SW480 (cell line): Measurements from ENCODE around the gene NHLRC4.

Source experiments
- DNase-seq: peaks from one replicate; pipeline ENCODE4 v3.0.0-alpha.2; 2016; ENCODE audit warnings: low spot score

NHLRC4 gene

DNA sequence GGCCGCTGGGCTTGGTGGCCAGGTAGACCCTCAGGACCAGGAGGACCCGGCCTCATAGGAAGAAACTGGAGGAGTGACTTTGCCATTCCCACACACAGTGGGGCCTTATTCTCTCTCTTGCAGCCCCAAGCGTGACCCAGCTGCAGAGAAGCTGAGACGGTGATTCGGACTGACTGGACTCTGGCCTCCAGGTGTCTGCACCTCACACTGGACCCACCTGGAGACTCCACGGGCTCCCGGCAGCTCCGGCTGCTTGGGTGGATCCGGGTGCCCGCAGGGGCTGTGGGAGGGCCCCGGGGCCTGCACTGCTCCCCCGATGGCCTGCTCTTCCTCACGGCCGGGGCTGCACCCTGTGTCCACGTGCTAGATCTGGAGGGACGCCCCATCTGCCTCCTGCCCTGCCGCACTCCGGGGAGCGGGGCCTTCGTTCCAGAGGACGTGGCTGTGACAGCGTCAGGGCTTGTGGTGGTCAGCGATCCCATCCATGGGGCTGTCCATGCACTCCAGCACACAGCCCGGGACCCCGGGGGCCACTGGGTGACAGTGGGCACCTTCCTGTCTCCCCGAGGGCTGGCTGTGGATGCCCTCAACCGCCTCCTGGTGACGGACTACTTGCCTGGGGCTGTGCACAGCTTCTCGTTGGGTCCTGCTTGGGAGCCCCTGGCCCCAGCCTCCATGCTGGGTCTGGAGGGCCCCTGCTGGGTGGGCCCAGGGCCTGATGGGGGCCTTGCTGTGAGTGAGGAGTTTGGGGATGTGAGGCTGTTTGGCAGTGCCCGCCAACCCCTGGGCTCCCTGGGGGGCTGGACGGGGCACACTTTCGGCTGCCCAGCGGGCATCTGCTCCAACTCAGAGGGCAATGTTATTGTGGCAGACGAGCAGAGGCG is 810 bp downstream of the NHLRC4 start:
- no peak for DNase-seq

DNA sequence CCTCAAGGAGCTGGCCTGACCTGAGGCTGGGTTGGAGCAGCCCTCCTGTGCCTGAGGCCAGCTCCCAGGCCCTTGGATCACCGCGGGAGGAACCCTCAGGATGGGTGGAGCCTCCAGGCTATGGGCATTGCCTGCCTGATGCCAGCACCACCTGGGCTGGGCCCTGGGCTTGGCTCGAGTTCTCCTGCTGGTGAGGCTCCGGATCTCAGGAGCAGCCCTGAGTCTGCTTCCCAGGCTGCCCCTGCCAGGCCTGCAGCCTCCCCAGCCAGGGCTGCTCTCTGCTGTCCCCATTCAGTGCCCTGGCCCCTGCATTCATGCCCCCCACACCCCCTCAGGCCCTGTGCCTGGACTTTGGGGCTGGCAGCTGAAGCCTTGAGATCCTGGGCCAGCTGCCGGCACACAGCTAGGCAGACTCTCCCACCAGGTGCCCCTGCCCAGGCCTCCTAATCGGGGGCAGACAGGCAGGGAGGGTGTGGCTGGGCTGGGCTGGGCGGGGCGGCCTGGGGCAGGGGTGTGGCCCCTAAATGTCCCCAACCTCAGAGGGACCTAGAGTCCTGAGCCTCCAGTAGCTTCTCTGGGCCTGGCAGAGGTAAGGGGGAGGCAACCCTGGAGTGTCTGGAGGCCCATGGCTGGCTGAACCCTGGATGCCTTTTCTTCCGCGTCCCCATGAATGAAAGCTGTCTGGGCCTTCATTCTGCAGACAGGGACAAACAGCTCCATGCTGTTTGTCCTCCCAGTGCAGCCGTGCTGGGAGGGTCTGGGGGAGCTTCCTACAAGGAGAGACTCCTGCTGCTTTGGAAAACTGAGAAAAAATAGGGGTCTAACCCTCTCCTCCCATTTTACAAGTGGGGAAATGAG is 1.8 kb downstream of the NHLRC4 start:
- DNase-seq = no peak

DNA sequence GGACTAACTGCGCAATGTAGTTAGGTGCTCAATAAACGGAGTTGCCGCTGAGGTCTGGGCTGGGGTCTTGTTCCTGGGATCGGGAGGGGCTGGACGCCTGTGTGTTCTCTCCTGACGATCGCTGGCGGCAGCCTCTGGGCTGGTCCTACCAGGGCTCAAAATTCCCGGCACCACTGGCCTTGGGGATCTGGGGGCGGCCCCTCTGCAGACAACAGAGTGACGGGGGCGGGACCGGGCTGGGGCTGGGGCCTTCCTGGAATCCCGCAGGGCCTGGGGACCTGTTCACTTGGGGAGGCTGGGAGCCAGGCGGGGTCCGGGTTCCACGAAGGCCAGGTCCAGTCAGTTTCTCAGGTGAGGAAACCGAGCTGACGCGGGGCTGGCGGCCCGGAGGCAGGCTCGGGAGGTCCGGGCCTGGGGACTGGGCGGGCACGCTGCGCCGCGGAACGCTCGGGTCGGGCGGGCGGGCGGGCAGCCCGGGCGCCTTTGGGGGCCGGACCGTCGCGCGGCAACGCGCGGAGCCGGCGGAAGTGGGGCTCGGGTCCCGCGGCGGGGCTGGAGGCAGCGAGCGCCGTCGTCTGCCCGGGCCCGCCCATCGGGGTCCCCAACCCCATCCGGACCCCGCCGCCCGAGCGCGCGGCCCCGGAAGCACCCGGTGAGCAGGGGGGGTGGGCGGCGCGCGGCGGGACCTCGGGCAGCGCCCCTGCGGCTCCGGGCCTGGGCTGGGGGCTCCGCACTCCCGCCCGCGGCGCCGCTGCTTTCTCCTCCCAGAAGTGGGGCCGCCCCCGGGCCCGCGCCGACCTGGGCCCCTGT is 2.8 kb downstream of the NHLRC4 start, which contains the start of gene PIGQ:
Gene PIGQ, plus strand, starts transcription at position 524 of the 810 bp plus-strand sequence. CDS start 4,107 bp downstream, outside the sequence.
- DNase-seq = no peak

DNA sequence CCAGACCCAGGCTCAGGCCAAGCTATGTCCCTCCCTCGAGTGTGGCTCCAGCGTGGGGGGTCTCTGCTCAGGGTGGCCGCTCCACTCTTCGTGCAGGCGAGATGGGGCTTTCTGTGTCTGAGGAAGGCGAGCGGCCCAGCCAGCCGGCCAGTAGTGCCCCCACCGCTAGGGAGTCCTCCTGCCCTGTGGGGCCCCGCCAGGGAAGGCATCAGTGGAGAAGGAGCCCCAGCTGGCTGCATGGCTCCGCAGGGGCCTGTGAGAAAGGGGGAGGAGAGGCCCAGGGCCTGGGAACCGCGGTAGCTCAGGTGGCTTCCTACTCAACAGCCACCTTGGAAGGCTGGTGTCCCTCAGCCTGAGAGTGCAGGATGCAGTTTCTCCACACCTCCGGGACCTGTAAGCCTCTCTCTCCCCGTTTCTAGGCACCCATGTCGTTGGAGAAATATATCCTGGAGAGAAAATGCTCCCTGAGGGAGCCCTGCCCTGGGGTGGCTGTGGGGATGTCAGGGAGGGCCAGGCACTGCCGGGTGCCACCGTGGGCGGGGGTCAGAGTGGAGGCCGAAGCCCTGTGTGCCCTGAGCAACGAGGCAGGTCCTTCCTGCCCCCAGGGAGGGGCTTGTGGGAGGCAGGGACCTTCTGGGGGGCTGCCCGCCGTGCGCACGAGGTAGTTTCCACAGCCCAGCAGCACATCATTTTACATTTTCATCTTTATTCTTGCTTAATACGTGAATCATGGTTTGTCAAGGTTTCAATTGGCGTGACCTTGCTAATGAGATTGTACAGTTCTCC is 6.3 kb downstream of the NHLRC4 start:
- DNase-seq = no peak

DNA sequence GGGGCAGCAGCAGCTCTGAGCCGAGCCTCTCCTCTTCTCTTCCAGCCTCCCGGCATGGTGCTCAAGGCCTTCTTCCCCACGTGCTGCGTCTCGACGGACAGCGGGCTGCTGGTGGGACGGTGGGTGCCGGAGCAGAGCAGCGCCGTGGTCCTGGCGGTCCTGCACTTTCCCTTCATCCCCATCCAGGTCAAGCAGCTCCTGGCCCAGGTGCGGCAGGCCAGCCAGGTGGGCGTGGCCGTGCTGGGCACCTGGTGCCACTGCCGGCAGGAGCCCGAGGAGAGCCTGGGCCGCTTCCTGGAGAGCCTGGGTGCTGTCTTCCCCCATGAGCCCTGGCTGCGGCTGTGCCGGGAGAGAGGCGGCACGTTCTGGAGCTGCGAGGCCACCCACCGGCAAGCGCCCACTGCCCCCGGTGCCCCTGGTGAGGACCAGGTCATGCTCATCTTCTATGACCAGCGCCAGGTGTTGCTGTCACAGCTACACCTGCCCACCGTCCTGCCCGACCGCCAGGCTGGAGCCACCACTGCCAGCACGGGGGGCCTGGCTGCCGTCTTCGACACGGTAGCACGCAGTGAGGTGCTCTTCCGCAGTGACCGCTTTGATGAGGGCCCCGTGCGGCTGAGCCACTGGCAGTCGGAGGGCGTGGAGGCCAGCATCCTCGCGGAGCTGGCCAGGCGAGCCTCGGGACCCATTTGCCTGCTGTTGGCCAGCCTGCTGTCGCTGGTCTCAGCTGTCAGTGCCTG is 7.4 kb downstream of the NHLRC4 start:
- no peak for DNase-seq

DNA sequence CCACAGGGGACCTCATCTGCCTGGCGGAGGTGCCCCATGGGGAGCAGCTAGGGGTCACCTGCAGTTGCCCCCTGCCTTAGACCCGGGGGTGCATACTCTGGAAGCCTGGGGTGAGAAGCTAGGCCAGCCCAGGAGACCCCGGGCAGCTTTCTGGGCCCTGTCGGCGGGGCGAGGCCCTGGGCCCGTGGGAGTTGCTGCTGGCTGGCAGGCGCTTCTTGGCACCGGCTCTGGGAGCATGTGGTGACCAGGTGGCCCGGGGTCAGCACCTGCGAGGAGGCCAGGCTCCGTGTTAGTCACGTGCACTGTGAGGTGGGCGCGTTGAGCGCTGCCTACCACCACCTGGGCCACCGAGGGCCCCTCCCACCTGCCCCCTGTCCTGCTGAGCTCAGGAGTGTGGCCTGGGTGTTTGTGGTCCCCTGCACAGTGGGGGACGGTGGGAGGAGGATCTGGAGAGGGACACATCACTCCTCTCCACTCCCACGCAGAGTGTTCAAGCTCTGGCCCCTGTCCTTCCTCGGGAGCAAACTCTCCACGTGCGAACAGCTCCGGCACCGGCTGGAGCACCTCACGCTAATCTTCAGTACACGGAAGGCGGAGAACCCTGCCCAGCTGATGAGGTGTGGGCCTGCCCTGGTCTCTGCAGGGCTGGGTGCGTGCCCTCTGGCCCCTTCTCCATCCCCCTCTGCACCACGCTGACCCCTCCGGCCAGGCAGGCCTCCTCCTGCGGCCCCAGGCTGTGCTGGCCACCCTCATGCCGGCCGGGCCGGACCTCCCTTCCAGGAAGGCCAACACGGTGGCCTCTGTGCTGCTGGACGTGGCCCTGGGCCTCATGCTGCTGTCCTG is 8.8 kb downstream of the NHLRC4 start:
- DNase-seq = no peak

DNA sequence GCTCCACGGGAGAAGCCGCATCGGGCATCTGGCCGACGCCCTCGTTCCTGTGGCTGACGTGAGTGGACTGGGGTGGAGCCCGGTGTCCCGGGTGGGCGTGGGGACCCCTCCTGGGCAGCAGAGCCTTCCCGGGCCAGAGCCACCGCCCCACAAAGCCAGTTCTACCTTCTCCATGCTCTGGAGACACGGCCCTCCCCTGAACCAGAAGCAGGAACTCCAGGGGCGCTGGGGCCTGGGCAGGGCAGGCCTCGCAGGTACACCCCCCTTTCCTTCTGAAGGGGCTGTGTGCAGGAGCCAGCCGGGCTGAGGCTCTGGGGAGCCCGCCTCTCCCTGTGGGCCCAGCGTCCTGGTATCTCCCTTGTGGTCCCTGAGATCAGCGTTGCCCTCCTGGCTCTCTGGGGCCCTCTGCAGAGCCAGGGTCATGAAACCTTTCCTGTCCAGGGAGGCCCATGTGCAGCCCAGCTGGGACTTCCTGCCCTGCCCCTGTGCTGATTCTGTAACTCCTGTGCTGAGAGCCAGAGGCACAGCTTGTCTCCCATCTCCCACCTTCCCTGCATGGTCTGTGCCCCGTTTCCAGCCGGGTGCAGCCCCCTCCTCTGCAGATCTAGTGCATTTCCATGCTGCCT is 9.5 kb downstream of the NHLRC4 start:
- no peak for DNase-seq

DNA sequence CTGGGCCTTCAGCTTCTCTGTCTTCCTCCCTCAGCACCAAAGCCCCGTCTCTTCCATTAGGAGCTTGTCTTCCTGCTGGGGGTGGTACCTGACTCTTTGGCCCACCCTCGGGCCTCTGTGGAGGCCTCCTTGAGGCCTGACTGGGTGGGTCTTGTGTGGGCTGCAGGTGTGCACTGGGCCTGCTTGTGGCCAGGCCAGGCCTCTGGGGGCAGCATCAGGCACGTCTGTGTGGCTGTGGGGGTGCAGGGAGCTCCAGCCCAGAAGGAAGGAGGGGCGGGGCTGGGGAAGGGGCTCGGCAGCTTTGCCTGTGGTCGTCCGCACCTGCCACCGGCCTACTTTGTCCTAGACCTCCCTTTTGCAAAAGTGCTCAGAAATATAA is 10.0 kb downstream of the NHLRC4 start:
- DNase-seq = no peak

DNA sequence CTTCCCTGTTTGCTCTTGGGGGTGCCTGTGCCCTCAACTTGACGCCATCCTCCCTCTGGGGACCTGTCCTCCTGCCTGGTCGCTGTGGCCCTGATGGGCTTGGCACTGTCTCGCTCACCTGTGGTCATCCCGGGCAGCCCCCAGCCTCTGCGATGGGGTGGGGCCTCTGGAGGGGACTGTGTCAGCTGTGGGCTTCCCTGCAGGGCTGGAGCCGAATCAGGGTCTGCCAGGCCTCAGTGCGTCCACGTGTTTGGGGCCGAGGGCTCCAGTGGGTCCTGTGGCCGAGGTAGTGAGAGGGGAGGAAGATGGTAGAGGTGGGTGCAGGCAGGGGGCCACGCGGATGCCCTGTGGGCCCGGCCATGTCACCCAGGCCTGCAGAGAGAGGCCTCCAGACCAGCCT is 11.0 kb downstream of the NHLRC4 start:
- no peak for DNase-seq

DNA sequence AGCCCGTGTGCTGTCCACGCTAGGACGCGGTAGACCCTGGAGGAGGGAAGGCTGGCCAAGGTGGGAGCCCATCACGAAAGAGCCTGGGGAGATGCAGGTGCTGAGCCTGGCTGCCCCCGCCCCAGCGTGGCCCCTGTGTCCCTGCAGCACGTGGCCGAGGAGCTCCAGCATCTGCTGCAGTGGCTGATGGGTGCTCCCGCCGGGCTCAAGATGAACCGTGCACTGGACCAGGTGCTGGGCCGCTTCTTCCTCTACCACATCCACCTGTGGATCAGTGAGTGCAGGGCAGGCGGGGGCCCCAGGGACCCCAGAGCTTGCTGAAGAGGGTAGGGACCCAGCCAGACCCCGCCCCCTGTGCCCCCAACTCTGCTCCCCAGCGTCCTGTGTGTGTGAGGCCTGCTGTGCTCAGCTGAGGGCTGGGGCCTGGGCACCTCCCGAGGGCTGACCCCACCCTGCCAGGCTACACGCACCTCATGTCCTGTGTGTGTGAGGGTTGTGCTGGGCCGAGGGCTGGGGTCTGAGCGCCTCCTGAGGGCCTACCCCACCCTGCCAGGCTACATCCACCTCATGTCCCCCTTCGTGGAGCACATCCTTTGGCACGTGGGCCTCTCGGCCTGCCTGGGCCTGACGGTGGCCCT is 11.5 kb downstream of the NHLRC4 start:
- no peak for DNase-seq

DNA sequence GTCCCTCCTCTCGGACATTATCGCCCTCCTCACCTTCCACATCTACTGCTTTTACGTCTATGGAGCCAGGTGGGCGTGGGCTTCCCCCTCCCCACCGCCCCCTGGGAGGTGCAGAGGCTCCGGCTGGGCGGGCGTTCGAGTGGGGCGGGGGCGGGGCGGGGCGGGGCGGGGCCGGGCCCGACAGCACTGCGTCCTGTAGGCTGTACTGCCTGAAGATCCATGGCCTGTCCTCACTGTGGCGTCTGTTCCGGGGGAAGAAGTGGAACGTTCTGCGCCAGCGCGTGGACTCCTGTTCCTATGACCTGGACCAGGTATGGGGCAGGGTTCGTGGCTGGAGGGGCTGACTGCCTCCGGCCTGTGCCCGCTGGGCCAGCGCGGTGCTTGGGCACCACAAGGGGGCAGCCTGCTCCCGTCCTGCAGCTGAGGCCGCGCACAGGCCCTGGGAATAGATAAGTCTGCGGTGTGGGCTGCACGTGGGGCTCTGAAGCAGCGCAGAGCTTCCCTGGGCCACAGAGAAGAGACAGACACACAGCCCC is 12.1 kb downstream of the NHLRC4 start:
- no peak for DNase-seq

DNA sequence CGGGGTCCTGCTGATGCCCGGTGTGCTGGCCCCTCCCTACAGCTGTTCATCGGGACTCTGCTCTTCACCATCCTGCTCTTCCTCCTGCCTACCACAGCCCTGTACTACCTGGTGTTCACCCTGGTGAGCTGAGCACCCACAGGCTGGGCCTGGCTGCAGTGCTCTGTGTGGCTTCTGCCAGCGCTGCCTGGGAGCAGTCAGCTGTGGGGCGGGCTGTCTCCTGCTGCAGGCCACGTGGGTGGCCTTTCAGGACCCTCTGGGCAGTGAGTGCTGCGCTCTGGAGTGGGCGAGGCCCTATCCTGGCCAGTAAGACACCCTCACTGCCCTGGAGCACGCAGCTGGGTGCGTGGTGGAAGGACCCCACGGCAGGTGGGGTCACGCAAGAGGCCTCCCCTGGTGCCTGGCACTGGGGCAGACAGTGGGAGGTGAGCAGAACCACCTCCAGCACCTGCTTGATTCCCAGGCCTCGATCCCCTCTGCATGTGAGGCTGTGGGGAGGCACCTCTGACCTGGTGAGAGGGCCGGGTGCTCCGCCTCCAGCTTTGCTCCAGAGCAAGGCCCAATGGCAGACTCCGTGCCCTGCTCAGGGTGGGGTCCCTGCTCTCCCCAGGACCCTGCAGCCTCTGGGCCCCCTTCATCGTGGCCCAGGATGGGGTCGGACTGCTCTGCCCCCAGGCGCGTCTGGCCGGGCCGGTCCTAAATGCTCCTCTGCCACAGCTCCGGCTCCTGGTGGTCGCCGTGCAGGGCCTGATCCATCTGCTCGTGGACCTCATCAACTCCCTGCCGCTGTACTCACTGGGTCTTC is 13.5 kb downstream of the NHLRC4 start:
- no peak for DNase-seq

DNA sequence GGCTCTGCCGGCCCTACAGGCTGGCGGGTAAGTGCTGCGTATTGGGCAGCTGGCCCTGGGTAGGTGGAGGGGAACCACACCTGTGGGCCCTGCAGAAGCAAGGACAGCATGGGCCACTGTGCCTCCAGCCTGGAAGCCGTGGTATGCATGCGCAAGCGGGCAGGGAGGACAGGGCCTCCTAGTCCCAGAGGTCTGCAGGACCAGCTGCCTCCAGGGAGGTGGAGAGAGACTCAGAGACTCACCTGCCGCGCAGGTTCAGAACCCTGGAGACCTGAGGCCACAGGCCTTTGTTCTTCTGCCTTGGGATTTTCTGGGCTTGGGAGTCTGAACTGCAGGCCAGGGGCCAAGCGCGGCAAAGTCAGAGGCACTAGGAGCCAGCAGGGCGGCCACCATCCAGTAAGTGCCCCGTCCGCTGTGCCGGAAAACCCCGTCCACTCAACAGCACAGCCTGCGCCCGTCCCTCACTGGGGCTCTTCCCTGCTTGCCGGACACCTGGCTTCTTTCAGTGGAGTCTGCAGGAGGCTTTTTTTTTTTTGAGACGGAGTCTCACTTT is 14.2 kb downstream of the NHLRC4 start:
- DNase-seq = no peak

DNA sequence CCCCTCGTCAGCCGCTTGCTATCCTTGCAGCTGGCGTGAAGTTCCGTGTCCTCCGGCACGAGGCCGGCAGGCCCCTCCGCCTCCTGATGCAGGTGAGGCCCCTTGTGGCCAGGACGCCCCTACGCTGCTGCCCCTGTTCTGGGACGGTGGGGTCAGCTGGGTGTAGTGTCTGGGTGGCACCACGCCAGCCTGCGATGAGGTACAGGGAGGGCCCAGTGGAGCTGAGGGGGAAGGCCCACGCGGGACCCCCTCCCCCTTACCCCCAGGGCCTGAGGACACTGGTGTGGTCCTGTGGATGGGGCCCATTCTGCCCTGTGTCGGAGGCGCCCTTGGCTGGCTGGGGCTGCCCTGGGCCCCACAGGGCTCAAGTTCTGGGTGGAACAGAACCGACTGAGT is 15.4 kb downstream of the NHLRC4 start:
- DNase-seq = no peak

DNA sequence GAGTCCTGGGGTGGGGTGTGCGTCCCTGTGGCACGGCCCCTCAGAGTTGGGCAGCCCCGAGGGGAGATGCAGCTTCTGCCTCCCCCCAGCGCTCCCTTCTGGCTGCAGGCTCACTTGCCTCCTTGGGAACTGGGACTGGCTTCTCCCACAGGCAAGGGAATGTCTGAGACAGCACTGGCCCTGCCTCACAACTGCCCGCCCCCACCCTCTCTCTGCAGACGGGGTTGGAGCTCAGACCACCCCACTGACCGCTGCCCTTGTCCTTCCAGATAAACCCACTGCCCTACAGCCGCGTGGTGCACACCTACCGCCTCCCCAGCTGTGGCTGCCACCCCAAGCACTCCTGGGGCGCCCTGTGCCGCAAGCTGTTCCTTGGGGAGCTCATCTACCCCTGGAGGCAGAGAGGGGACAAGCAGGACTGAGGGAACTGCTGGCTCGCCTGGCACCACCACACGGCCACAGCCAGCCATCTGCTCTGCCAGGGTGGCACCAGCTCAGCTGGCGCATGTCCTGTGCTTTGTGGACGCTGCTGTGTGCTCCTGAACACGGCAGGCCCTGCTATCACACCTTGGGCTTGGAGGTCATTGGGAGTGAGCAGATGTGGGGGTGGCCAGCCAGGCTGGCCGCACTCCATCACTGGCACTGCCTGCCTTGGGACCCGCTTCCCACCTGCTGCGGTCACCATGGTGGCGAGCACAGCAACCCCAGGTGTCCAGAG is 16.0 kb downstream of the NHLRC4 start:
- no peak for DNase-seq

DNA sequence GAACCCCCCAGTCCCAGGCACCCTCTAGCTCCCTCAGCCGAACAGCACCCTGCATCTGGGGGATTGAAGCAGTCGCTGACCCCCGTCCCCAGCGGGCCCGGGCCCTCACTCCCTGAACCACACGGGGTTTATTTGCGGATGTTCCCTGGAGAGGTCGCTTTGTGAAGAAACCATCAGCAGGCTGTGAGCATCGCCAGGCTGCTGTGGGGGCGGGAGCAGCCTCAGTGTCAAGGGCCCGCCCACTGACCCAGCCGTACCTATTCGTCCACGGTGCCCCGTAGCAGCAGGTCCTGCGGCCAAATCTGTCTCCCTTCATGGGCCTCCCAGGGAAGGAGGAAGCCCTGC is 16.6 kb downstream of the NHLRC4 start:
- DNase-seq = no peak
